PC-3 (cell line): ENCODE data around the gene YLPM1. TPM values are rescaled to one million over a fixed set of nuclear protein-coding genes. Genes with fewer than 3 reads are reported as not detected.

Experiments used
- ATAC-seq: fragments of 200-7000 bp; cut with Tn5 transposase; 2 replicates; pipeline ENCODE4 v1.9.1; 2020; ENCODE audit warnings: mild to moderate bottlenecking, moderate library complexity
- BruUV-seq: library from RNA; stranded (reverse); fragments of 400-500 nt; replicated peaks from 2 replicates; lab custom pipeline; 2021; lab: Mats Ljungman, UMichigan
- CTCF ChIA-PET: fragments of 300-600 bp; sonication (Branson Sonifier 250); formaldehyde crosslinking; loops from one replicate; lab custom pipeline; 2022; ENCODE audit warnings: antibody characterized with exemption; lab: Charles Lee
- POLR2A ChIA-PET: fragments of 300-600 bp; sonication (Branson Sonifier 250); formaldehyde crosslinking; loops from one replicate; lab custom pipeline; 2022; ENCODE audit warnings: antibody characterized with exemption; ENCODE audit not compliant: unreplicated experiment; lab: Charles Lee
- DNase-seq: peaks from one replicate; pipeline ENCODE4 v3.0.0-alpha.2; 2015
- H2AFZ ChIP-seq: fragments of 300-600 bp; sonication (generic); 2 replicates; pipeline ENCODE4 v1.6.0; 2016; ENCODE audit warnings: antibody characterized with exemption, low read length
- H3F3A ChIP-seq: fragments of 300-600 bp; sonication (generic); one replicate; pipeline ENCODE4 v1.6.0; 2017; ENCODE audit warnings: antibody characterized with exemption, low read length, control low read depth, mild to moderate bottlenecking; ENCODE audit not compliant: unreplicated experiment
- H3K27ac ChIP-seq: fragments of 300-600 bp; sonication (generic); 2 replicates; pipeline ENCODE4 v1.5.1; 2016; ENCODE audit warnings: mild to moderate bottlenecking, low read length
- H3K27me3 ChIP-seq: fragments of 300-600 bp; sonication (generic); 2 replicates; pipeline ENCODE4 v1.6.1; 2016; ENCODE audit warnings: low read length, mixed read lengths
- H3K36me3 ChIP-seq: fragments of 300-600 bp; sonication (generic); 2 replicates; pipeline ENCODE4 v1.6.1; 2016; ENCODE audit warnings: low read depth, mixed run types, low read length, mixed read lengths
- H3K4me1 ChIP-seq: fragments of 300-600 bp; sonication (generic); 2 replicates; pipeline ENCODE4 v1.5.1; 2016; ENCODE audit warnings: low read length; ENCODE audit not compliant: insufficient read depth
- H3K4me2 ChIP-seq: fragments of 300-600 bp; sonication (generic); 2 replicates; pipeline ENCODE4 v1.6.0; 2016; ENCODE audit warnings: low read length
- H3K4me3 ChIP-seq: fragments of 300-600 bp; sonication (generic); 2 replicates; pipeline ENCODE4 v1.5.1; 2016; ENCODE audit warnings: mild to moderate bottlenecking, low read length, mixed read lengths
- H3K79me2 ChIP-seq: fragments of 300-600 bp; sonication (generic); 2 replicates; pipeline ENCODE4 v1.6.1; 2017; ENCODE audit warnings: low read length, mixed read lengths
- H3K9ac ChIP-seq: fragments of 300-600 bp; sonication (generic); 2 replicates; pipeline ENCODE4 v1.6.0; 2016; ENCODE audit warnings: mild to moderate bottlenecking, low read length
- H3K9me2 ChIP-seq: fragments of 300-600 bp; sonication (generic); replicated peaks from 2 replicates; pipeline ENCODE4 v1.6.1; 2016; ENCODE audit warnings: mixed run types, low read length, mixed read lengths
- H3K9me3 ChIP-seq: fragments of 300-600 bp; sonication (generic); 2 replicates; pipeline ENCODE4 v1.6.1; 2016; ENCODE audit warnings: low read length, mixed read lengths
- H4K20me1 ChIP-seq: fragments of 300-600 bp; sonication (generic); 2 replicates; pipeline ENCODE4 v1.6.1; 2016; ENCODE audit warnings: low read length, mixed read lengths
- EZH2 ChIP-seq: fragments of 300-600 bp; sonication (generic); IDR thresholded peaks from one replicate; pipeline ENCODE4 v1.6.1; 2017; ENCODE audit warnings: antibody characterized with exemption, mild to moderate bottlenecking, low read length; ENCODE audit not compliant: unreplicated experiment
- EZH2phosphoT487 ChIP-seq: fragments of 300-600 bp; sonication (generic); IDR thresholded peaks from 2 replicates; pipeline ENCODE4 v1.6.1; 2018; ENCODE audit warnings: mild to moderate bottlenecking, antibody characterized with exemption, low read length, borderline replicate concordance
- intact Hi-C: fragments of 100-400 bp; cut with micrococcal nuclease; formaldehyde crosslinking; loops from 2 replicates; pipeline ENCODE4 v1.9.0; 2023
- total RNA-seq: library from RNA; depleted of rRNA; stranded (reverse); fragments of >200 nt; gene quantifications from 2 replicates; pipeline ENCODE4 v1.2.3, GENCODE V29; 2014
- TF ChIP-seq, protein P1 (sequence below): fragments of 300-600 bp; sonication (generic); conservative IDR thresholded peaks from 2 replicates; pipeline ENCODE4 v1.5.1; 2017; ENCODE audit warnings: antibody characterized with exemption, low read depth, mild to moderate bottlenecking, low read length

YLPM1 gene
- total RNA-seq, 1 experiment from 2014 or later = 25.1 TPM

DNA sequence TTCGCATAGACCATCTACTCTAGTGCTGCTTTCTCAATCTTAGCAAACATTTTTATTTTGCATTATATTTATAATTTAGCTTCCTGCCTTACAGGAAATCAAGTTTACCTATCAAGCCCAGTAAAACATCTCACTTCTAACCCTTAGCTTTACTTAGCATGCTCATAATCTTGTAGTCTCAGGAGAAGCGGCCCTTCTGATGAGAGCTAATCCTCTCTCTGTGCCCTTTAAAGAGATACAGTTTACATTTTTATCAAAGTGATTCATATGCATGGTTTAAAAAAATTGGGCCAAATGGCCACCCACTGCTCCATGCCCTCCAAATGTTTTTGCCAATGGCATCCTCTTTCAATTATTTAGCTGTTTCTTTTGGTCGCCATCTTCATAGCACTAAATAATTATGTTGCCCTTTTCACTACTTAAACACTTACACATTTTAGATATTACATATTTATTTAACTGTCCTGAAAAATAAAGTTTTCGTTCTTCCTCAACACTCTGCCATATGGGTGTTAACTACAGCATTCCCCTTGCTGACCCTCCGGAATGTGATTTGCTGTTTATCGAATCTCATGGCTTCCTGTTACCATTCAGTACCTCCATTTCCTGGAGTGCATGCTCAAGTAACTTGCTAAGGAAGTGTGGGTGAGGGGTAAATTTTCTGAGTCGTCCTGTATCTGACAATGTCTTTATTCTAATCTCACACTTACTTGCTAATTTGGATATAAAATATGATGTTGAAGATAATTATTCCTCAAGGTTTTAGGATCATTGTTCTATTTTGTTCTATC is 29.3 kb downstream of the YLPM1 start:
- Histone ChIP-seq H3K36me3 (peaks cover 7% of the 10 kb centered on the region; the same call in 1 of the 2 replicates), H3K27ac (no peak overlapping the region), H4K20me1 (no peaks in the 10 kb centered on the region), H3K27me3 (no peaks in the 10 kb centered on the region), H3K9ac (no peak overlapping the region), H3K9me3 (no peaks in the 10 kb centered on the region), H3K79me2 (peaks cover 34% of the 10 kb centered on the region; the same call in 1 of the 2 replicates), H3K4me2 (no peak overlapping the region), H3F3A (no peaks in the 10 kb centered on the region), H2AFZ (no peak overlapping the region), H3K9me2 (no peaks in the 10 kb centered on the region), H3K4me3 (no peak overlapping the region), H3K4me1 (no peaks in the 10 kb centered on the region)
- ChIA-PET CTCF (no interaction called here), POLR2A (no interaction called here)
- TF ChIP-seq EZH2 = no peak
- TF ChIP-seq EZH2phosphoT487 = no peak
- TF ChIP-seq, protein P1, sequence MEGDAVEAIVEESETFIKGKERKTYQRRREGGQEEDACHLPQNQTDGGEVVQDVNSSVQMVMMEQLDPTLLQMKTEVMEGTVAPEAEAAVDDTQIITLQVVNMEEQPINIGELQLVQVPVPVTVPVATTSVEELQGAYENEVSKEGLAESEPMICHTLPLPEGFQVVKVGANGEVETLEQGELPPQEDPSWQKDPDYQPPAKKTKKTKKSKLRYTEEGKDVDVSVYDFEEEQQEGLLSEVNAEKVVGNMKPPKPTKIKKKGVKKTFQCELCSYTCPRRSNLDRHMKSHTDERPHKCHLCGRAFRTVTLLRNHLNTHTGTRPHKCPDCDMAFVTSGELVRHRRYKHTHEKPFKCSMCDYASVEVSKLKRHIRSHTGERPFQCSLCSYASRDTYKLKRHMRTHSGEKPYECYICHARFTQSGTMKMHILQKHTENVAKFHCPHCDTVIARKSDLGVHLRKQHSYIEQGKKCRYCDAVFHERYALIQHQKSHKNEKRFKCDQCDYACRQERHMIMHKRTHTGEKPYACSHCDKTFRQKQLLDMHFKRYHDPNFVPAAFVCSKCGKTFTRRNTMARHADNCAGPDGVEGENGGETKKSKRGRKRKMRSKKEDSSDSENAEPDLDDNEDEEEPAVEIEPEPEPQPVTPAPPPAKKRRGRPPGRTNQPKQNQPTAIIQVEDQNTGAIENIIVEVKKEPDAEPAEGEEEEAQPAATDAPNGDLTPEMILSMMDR = no peak
- DNase-seq = no peak
- ATAC-seq = no peak
- intact Hi-C loops = no loop called here
- no TSS peak for BruUV-seq

DNA sequence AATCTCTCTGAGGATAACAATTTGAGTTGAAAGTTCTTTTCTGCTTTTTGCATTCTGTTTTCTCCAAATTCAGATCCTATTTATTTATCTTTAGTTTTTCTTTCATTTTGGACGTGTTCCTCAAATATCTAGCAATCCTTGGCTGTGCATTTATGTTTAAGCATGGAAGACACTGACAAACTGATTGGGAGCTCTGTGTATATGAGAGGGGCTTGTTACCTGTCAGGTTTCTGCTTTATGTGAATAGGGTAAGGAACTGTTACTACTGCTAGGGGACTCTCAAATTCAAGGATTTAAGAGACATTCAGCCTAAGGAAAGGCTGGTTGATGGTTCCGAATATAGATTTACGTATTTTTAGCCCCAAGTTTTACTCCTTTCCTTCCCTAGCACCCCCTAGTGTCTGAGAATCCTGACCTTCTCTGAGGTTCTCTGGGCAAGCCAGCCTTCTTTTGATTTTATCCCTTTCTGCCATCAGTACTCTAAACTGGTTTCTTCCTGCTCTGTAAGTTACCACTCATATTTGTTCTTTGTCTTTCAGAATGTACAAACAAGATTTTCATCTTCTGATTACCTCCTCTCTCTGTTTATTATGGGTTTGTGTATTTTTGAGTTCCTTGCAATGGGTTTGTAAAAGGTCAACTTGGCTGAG is 30.5 kb downstream of the YLPM1 start:
- DNase-seq = peak; percentile 32
- no peak for ATAC-seq
- intact Hi-C loops = no loop called here

More for the DNA sequence above, 30.5 kb downstream of the YLPM1 start:
- TF ChIP-seq EZH2 = no peak
- TF ChIP-seq, protein P1 = peak; percentile 59
- Histone ChIP-seq H3K4me1 (no peaks in the 10 kb centered on the region), H3K9me3 (no peaks in the 10 kb centered on the region), H3K79me2 (peaks cover 34% of the 10 kb centered on the region; the same call in 1 of the 2 replicates), H3K9ac (no peak overlapping the region), H3F3A (no peaks in the 10 kb centered on the region), H3K4me2 (no peak overlapping the region), H3K4me3 (no peak overlapping the region), H3K27ac (no peak overlapping the region), H4K20me1 (no peaks in the 10 kb centered on the region), H2AFZ (no peak overlapping the region), H3K9me2 (no peaks in the 10 kb centered on the region), H3K36me3 (peaks cover 15% of the 10 kb centered on the region; the same call in 1 of the 2 replicates), H3K27me3 (no peaks in the 10 kb centered on the region)
- ChIA-PET POLR2A (interaction anchor here (0.5 kb wide), 1 partner anchor 82 kb away, joined by 15 read pairs; no protein-coding TSS in a partner anchor), CTCF (no interaction called here)
- no TSS peak for BruUV-seq
